WERI-Rb-1 (cell line): Measurements from ENCODE around the gene COBL.
"Not testable (repeated sequence)": the region's sequence is repeated elsewhere in the genome, so short reads cannot be mapped to it uniquely, and the experiment has no call there.

Experiments used
- DNase-seq: peaks from one replicate; pipeline ENCODE4 v3.0.0-alpha.2; 2020
- H3K27ac ChIP-seq: fragments of 250-450 bp; sonication (Bioruptor Pico); 2 replicates; pipeline ENCODE4 v1.5.1; 2020; ENCODE audit warnings: mild to moderate bottlenecking, moderate library complexity
- H3K27me3 ChIP-seq: fragments of 250-450 bp; sonication (Bioruptor Pico); 2 replicates; pipeline ENCODE4 v1.5.1; 2021; ENCODE audit warnings: mild to moderate bottlenecking, low read depth, moderate library complexity; ENCODE audit not compliant: insufficient read depth, severe bottlenecking
- H3K36me3 ChIP-seq: fragments of 250-450 bp; sonication (Bioruptor Pico); 2 replicates; pipeline ENCODE4 v1.5.1; 2020; ENCODE audit warnings: mild to moderate bottlenecking, moderate library complexity
- H3K4me3 ChIP-seq: 2 replicates; pipeline ENCODE4 v1.5.1; 2011; ENCODE audit warnings: low read depth, mild to moderate bottlenecking, control low read depth, low read length
- H3K9me3 ChIP-seq: fragments of 250-450 bp; sonication (Bioruptor Pico); 2 replicates; pipeline ENCODE4 v1.5.1; 2021; ENCODE audit warnings: mild to moderate bottlenecking, moderate library complexity; ENCODE audit not compliant: severe bottlenecking
- CTCF ChIP-seq: IDR thresholded peaks from 2 replicates; pipeline ENCODE4 v1.5.1; 2011; ENCODE audit warnings: low read depth, mild to moderate bottlenecking, control low read depth, inconsistent platforms, low read length

COBL gene

GRCh38 chr7:51000956-51001355, 315.7 kb downstream of the COBL start:
- Histone ChIP-seq H3K36me3 (no peaks in the 10 kb centered on the region), H3K27ac (no peak overlapping the region), H3K9me3 (peaks cover 4% of the 10 kb centered on the region), H3K27me3 (no peaks in the 10 kb centered on the region), H3K4me3 (no peak overlapping the region)
- TF ChIP-seq CTCF, result no peak
- DNase-seq, result no peak

- Histone ChIP-seq H3K4me3 (no peak overlapping the region), H3K36me3 (no peaks in the 10 kb centered on the region), H3K27ac (no peak overlapping the region), H3K9me3 (no peaks in the 10 kb centered on the region), H3K27me3 (no peaks in the 10 kb centered on the region)
- no peak for TF ChIP-seq CTCF
- no peak for DNase-seq
These were observed 321.8 kb downstream of the COBL start for GRCh38 chr7:50994753-50995319.

- not testable (repeated sequence) for DNase-seq
These were observed 326.4 kb downstream of the COBL start for GRCh38 chr7:50990214-50990613.

GRCh38 chr7:50988988-50989387, 327.6 kb downstream of the COBL start:
- H3K9me3 ChIP-seq, result no peaks in the 10 kb centered on the region
- peaks cover 8% of the 10 kb centered on the region for H3K27me3 ChIP-seq
- H3K27ac ChIP-seq, result no peak overlapping the region
- no peaks in the 10 kb centered on the region for H3K36me3 ChIP-seq
- H3K4me3 ChIP-seq, result no peak overlapping the region
- no peak for DNase-seq
- TF ChIP-seq CTCF, result no peak

More at GRCh38 chr7:50990214-50990613, 326.4 kb downstream of the COBL start:
- H3K36me3 ChIP-seq, H3K9me3 ChIP-seq, H3K27me3 ChIP-seq, H3K4me3 ChIP-seq, H3K27ac ChIP-seq: not testable (repeated sequence)

GRCh38 chr7:50988465-50988864, 328.1 kb downstream of the COBL start:
- no peak overlapping the region for H3K27ac ChIP-seq
- peaks cover 8% of the 10 kb centered on the region for H3K27me3 ChIP-seq
- H3K9me3 ChIP-seq, result no peaks in the 10 kb centered on the region
- DNase-seq, result no peak
- H3K36me3 ChIP-seq, result no peaks in the 10 kb centered on the region
- H3K4me3 ChIP-seq, result no peak overlapping the region
- no peak for TF ChIP-seq CTCF

GRCh38 chr7:50985096-50985495, 331.5 kb downstream of the COBL start:
- DNase-seq, result no peak
- Histone ChIP-seq H3K4me3 (no peak overlapping the region), H3K9me3 (no peaks in the 10 kb centered on the region), H3K27me3 (peaks cover 11% of the 10 kb centered on the region), H3K27ac (no peak overlapping the region), H3K36me3 (no peaks in the 10 kb centered on the region)
- no peak for TF ChIP-seq CTCF
